GM18907 (cell line): ENCODE results near the gene IKZF2.

ENCODE experiments used
- ATAC-seq: cut with Tn5 transposase; IDR thresholded peaks from one replicate; pipeline ENCODE4 v1.9.1; 2021; ENCODE audit warnings: mild to moderate bottlenecking, moderate library complexity; ENCODE audit not compliant: unreplicated experiment

Gene IKZF2

GRCh38 chr2:213010106-213010779, 141.2 kb downstream of the IKZF2 start:
- ATAC-seq: peak; percentile 44

GRCh38 chr2:213007290-213007838, 144.0 kb downstream of the IKZF2 start:
- ATAC-seq: no peak

- no peak for ATAC-seq
Observed at GRCh38 chr2:213004197-213004821, 147.1 kb downstream of the IKZF2 start.

GRCh38 chr2:213002383-213002782, 149.0 kb downstream of the IKZF2 start:
- no peak for ATAC-seq

GRCh38 chr2:213001297-213001910, 150.0 kb downstream of the IKZF2 start:
- ATAC-seq: no peak

- ATAC-seq: no peak
Observed at GRCh38 chr2:212998626-212999359, 152.6 kb downstream of the IKZF2 start.

- no peak for ATAC-seq
Observed at GRCh38 chr2:212997526-212998020, 153.8 kb downstream of the IKZF2 start.

- ATAC-seq: no peak
Observed at GRCh38 chr2:212995920-212996319, 155.5 kb downstream of the IKZF2 start.

GRCh38 chr2:212994976-212995375, 156.4 kb downstream of the IKZF2 start:
- no peak for ATAC-seq

GRCh38 chr2:212991120-212991519, 160.3 kb downstream of the IKZF2 start:
- ATAC-seq: peak; percentile 67

- peak; percentile 75 for ATAC-seq
Observed at GRCh38 chr2:212990697-212991096, 160.7 kb downstream of the IKZF2 start.

- no peak for ATAC-seq
Observed at GRCh38 chr2:212987492-212987891, 163.9 kb downstream of the IKZF2 start.

- no peak for ATAC-seq
Observed at GRCh38 chr2:212984129-212984528, 167.3 kb downstream of the IKZF2 start.

GRCh38 chr2:212979799-212980198, 171.6 kb downstream of the IKZF2 start:
- no peak for ATAC-seq

- ATAC-seq: no peak
Observed at GRCh38 chr2:212979046-212979612, 172.3 kb downstream of the IKZF2 start.

- ATAC-seq: no peak
Observed at GRCh38 chr2:212977152-212977551, 174.3 kb downstream of the IKZF2 start.

GRCh38 chr2:212975333-212975732, 176.1 kb downstream of the IKZF2 start:
- ATAC-seq: no peak

GRCh38 chr2:212974692-212975091, 176.7 kb downstream of the IKZF2 start:
- no peak for ATAC-seq

- ATAC-seq: no peak
Observed at GRCh38 chr2:212973347-212973746, 178.1 kb downstream of the IKZF2 start.

- ATAC-seq: no peak
Observed at GRCh38 chr2:212970132-212970531, 181.3 kb downstream of the IKZF2 start.
